ENCODE results near the gene MNT.

MNT gene

GRCh38 chr17:2380226-2380922, 20.5 kb downstream of the MNT start:
- DNase-seq (ENCODE audit: low spot score) = no peak

- no peak for DNase-seq (ENCODE audit: low spot score)
Observed at GRCh38 chr17:2379489-2380225, 21.2 kb downstream of the MNT start.

GRCh38 chr17:2378905-2379304, 22.0 kb downstream of the MNT start:
- DNase-seq (ENCODE audit: low spot score) = no peak

- no peak for DNase-seq (ENCODE audit: low spot score)
Observed at GRCh38 chr17:2377659-2378058, 23.2 kb downstream of the MNT start.

- no peak for DNase-seq (ENCODE audit: low spot score)
Observed at GRCh38 chr17:2376107-2376506, 24.8 kb downstream of the MNT start.

GRCh38 chr17:2375406-2375805, 25.5 kb downstream of the MNT start:
- no peak for DNase-seq (ENCODE audit: low spot score)

- DNase-seq (ENCODE audit: low spot score) = no peak
Observed at GRCh38 chr17:2374549-2375285, 26.1 kb downstream of the MNT start.

- no peak for DNase-seq (ENCODE audit: low spot score)
Observed at GRCh38 chr17:2373179-2373578, 27.7 kb downstream of the MNT start.

- DNase-seq (ENCODE audit: low spot score) = no peak
Observed at GRCh38 chr17:2372681-2373080, 28.2 kb downstream of the MNT start.

GRCh38 chr17:2372180-2372579, 28.7 kb downstream of the MNT start:
- DNase-seq (ENCODE audit: low spot score) = no peak

- no peak for DNase-seq (ENCODE audit: low spot score)
Observed at GRCh38 chr17:2371183-2372130, 29.4 kb downstream of the MNT start.

GRCh38 chr17:2370211-2370589, 30.7 kb downstream of the MNT start:
- DNase-seq (ENCODE audit: low spot score) = no peak

- DNase-seq (ENCODE audit: low spot score) = no peak
Observed at GRCh38 chr17:2369551-2370210, 31.2 kb downstream of the MNT start.

GRCh38 chr17:2369039-2369438, 31.8 kb downstream of the MNT start:
- no peak for DNase-seq (ENCODE audit: low spot score)

- no peak for DNase-seq (ENCODE audit: low spot score)
Observed at GRCh38 chr17:2368359-2368758, 32.5 kb downstream of the MNT start.

GRCh38 chr17:2366747-2367494, 33.9 kb downstream of the MNT start:
- no peak for DNase-seq (ENCODE audit: low spot score)

- DNase-seq (ENCODE audit: low spot score) = no peak
Observed at GRCh38 chr17:2365132-2365531, 35.7 kb downstream of the MNT start.

- no peak for DNase-seq (ENCODE audit: low spot score)
Observed at GRCh38 chr17:2364763-2365116, 36.1 kb downstream of the MNT start.

- DNase-seq (ENCODE audit: low spot score) = no peak
Observed at GRCh38 chr17:2363851-2364762, 36.8 kb downstream of the MNT start.

GRCh38 chr17:2363318-2363717, 37.5 kb downstream of the MNT start:
- no peak for DNase-seq (ENCODE audit: low spot score)

Data from left forelimb (tissue), 1 donor.